WTC11 (cell line): ENCODE results near the gene GABBR2.
A peak's percentile ranks its signal among the peaks of the same experiment; 100 is the strongest.

Source experiments
- SMAD4 ChIP-seq: sonication (generic); formaldehyde crosslinking; IDR thresholded peaks from 2 replicates; pipeline ENCODE4 v1.8.0; 2022; ENCODE audit warnings: mild to moderate bottlenecking, missing genetic modification reagents
- ZNF416 ChIP-seq: fragments of 250-450 bp; sonication (Bioruptor Pico); IDR thresholded peaks from 2 replicates; pipeline ENCODE4 v1.9.0; 2021; ENCODE audit warnings: mild to moderate bottlenecking, inconsistent platforms
- TF ChIP-seq, protein P1 (sequence below): fragments of 200-600 bp; IDR thresholded peaks from 2 replicates; pipeline ENCODE4 v1.8.0; 2022; ENCODE audit warnings: antibody characterized with exemption

GRCh38 chr9:98315551-98316060, 393.1 kb downstream of the GABBR2 start:
- TF ChIP-seq, protein P1, sequence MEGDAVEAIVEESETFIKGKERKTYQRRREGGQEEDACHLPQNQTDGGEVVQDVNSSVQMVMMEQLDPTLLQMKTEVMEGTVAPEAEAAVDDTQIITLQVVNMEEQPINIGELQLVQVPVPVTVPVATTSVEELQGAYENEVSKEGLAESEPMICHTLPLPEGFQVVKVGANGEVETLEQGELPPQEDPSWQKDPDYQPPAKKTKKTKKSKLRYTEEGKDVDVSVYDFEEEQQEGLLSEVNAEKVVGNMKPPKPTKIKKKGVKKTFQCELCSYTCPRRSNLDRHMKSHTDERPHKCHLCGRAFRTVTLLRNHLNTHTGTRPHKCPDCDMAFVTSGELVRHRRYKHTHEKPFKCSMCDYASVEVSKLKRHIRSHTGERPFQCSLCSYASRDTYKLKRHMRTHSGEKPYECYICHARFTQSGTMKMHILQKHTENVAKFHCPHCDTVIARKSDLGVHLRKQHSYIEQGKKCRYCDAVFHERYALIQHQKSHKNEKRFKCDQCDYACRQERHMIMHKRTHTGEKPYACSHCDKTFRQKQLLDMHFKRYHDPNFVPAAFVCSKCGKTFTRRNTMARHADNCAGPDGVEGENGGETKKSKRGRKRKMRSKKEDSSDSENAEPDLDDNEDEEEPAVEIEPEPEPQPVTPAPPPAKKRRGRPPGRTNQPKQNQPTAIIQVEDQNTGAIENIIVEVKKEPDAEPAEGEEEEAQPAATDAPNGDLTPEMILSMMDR: peak; percentile 86
- TF ChIP-seq SMAD4 (CRISPR knock-in tag): no peak
- TF ChIP-seq ZNF416: no peak
